WTC11 (cell line): ENCODE data around the gene DPPA5.

ENCODE experiments used
- JUN ChIP-seq: sonication (generic); formaldehyde crosslinking; IDR thresholded peaks from 2 replicates; pipeline ENCODE4 v1.8.0; 2023; ENCODE audit warnings: mild to moderate bottlenecking, missing genetic modification reagents
- MAX ChIP-seq: sonication (generic); formaldehyde crosslinking; IDR thresholded peaks from 2 replicates; pipeline ENCODE4 v1.8.0; 2022; ENCODE audit warnings: mild to moderate bottlenecking, missing genetic modification reagents
- SMAD4 ChIP-seq: sonication (generic); formaldehyde crosslinking; IDR thresholded peaks from 2 replicates; pipeline ENCODE4 v1.8.0; 2022; ENCODE audit warnings: mild to moderate bottlenecking, missing genetic modification reagents
- TEAD1 ChIP-seq: sonication (generic); formaldehyde crosslinking; IDR thresholded peaks from 2 replicates; pipeline ENCODE4 v1.8.0; 2022; ENCODE audit warnings: mild to moderate bottlenecking, missing genetic modification reagents
- ZBTB21 ChIP-seq: sonication (generic); formaldehyde crosslinking; IDR thresholded peaks from 2 replicates; pipeline ENCODE4 v1.8.1; 2023; ENCODE audit warnings: mild to moderate bottlenecking, missing genetic modification reagents, borderline replicate concordance
- TF ChIP-seq, protein P1 (sequence below): fragments of 200-600 bp; IDR thresholded peaks from 2 replicates; pipeline ENCODE4 v1.8.0; 2022; ENCODE audit warnings: antibody characterized with exemption
- TF ChIP-seq, protein P2 (sequence below): sonication (generic); formaldehyde crosslinking; IDR thresholded peaks from 2 replicates; pipeline ENCODE4 v1.8.1; 2022; ENCODE audit warnings: mild to moderate bottlenecking, missing genetic modification reagents, moderate library complexity, borderline replicate concordance
- TF ChIP-seq, protein P3 (sequence below): sonication (generic); formaldehyde crosslinking; IDR thresholded peaks from 2 replicates; pipeline ENCODE4 v1.8.0; 2023; ENCODE audit warnings: missing genetic modification reagents
- TF ChIP-seq, protein P4 (sequence below): sonication (generic); formaldehyde crosslinking; IDR thresholded peaks from 2 replicates; pipeline ENCODE4 v1.8.1; 2022; ENCODE audit warnings: mild to moderate bottlenecking, moderate library complexity, missing genetic modification reagents

DNA sequence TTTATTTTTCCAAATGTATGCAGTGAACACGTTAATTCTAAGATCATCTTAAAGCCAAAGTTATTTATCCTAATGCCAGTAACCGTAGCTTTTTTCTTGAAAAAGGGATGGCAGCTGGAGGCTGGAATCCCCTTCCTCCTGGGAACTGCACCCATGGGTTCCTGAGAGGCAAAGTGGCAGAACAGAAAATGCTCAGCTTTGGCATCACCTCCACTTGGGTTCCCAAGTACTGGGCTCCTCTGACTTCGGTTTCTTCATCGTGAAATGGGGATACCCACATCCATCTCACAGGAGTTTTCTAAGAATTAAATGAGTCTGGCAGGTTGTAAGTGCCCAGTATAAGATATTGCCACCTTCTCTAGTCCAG, 34.3 kb upstream of the DPPA5 start:
- TF ChIP-seq, protein P1, sequence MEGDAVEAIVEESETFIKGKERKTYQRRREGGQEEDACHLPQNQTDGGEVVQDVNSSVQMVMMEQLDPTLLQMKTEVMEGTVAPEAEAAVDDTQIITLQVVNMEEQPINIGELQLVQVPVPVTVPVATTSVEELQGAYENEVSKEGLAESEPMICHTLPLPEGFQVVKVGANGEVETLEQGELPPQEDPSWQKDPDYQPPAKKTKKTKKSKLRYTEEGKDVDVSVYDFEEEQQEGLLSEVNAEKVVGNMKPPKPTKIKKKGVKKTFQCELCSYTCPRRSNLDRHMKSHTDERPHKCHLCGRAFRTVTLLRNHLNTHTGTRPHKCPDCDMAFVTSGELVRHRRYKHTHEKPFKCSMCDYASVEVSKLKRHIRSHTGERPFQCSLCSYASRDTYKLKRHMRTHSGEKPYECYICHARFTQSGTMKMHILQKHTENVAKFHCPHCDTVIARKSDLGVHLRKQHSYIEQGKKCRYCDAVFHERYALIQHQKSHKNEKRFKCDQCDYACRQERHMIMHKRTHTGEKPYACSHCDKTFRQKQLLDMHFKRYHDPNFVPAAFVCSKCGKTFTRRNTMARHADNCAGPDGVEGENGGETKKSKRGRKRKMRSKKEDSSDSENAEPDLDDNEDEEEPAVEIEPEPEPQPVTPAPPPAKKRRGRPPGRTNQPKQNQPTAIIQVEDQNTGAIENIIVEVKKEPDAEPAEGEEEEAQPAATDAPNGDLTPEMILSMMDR: no peak
- TF ChIP-seq, protein P2, sequence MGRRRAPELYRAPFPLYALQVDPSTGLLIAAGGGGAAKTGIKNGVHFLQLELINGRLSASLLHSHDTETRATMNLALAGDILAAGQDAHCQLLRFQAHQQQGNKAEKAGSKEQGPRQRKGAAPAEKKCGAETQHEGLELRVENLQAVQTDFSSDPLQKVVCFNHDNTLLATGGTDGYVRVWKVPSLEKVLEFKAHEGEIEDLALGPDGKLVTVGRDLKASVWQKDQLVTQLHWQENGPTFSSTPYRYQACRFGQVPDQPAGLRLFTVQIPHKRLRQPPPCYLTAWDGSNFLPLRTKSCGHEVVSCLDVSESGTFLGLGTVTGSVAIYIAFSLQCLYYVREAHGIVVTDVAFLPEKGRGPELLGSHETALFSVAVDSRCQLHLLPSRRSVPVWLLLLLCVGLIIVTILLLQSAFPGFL: no peak
- no peak for TF ChIP-seq SMAD4 (CRISPR knock-in tag)
- TF ChIP-seq, protein P3, sequence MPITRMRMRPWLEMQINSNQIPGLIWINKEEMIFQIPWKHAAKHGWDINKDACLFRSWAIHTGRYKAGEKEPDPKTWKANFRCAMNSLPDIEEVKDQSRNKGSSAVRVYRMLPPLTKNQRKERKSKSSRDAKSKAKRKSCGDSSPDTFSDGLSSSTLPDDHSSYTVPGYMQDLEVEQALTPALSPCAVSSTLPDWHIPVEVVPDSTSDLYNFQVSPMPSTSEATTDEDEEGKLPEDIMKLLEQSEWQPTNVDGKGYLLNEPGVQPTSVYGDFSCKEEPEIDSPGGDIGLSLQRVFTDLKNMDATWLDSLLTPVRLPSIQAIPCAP (CRISPR knock-in tag): no peak
- TF ChIP-seq TEAD1: no peak
- TF ChIP-seq MAX (CRISPR knock-in tag): no peak
- no peak for TF ChIP-seq ZBTB21
- TF ChIP-seq JUN (CRISPR knock-in tag): no peak
- TF ChIP-seq, protein P4, sequence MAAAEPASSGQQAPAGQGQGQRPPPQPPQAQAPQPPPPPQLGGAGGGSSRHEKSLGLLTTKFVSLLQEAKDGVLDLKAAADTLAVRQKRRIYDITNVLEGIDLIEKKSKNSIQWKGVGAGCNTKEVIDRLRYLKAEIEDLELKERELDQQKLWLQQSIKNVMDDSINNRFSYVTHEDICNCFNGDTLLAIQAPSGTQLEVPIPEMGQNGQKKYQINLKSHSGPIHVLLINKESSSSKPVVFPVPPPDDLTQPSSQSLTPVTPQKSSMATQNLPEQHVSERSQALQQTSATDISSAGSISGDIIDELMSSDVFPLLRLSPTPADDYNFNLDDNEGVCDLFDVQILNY (CRISPR knock-in tag): no peak
